Left lung (tissue), 10 donors: ENCODE data around the gene DTD1. TPM values are rescaled to one million over a fixed set of nuclear protein-coding genes. Genes with fewer than 3 reads are reported as not detected.

Source experiments
- ATAC-seq: fragments of 200-7000 bp; cut with Tn5 transposase; one replicate; pipeline ENCODE4 v1.9.1; 2020; ENCODE audit warnings: moderate library complexity
- DNase-seq, 4 donors: peaks; one replicate each; pipeline ENCODE4 v3.0.0-alpha.2; 2013 to 2020
- H3K27ac ChIP-seq, 2 donors: fragments of 200-600 bp; sonication (generic) in 1 of 2; one replicate each; pipeline versions ENCODE4 v1.5.0 to v1.8.0; 2020 to 2021
- H3K27me3 ChIP-seq, 2 donors: fragments of 200-600 bp; sonication (generic) in 1 of 2; one replicate each; pipeline versions ENCODE4 v1.5.0 to v1.8.0; 2020 to 2021
- H3K36me3 ChIP-seq, 2 donors: fragments of 200-600 bp; sonication (generic) in 1 of 2; one replicate each; pipeline versions ENCODE4 v1.5.0 to v1.8.0; 2020 to 2021
- H3K4me1 ChIP-seq, 2 donors: fragments of 200-600 bp; one replicate each; pipeline ENCODE4 v1.8.0; 2021
- H3K4me3 ChIP-seq, 2 donors: fragments of 200-600 bp; sonication (generic) in 1 of 2; one replicate each; pipeline versions ENCODE4 v1.5.0 to v1.8.0; 2020 to 2021; ENCODE audit warnings: mild to moderate bottlenecking in 1 of 2
- H3K9me3 ChIP-seq, 2 donors: fragments of 200-600 bp; sonication (generic) in 1 of 2; one replicate each; pipeline versions ENCODE4 v1.5.0 to v1.8.0; 2020 to 2021
- CTCF ChIP-seq, 2 donors: fragments of 200-600 bp; sonication (generic) in 1 of 2; IDR thresholded peaks; one replicate each; pipeline versions ENCODE4 v1.5.0 to v1.8.0; 2021; ENCODE audit warnings: antibody characterized with exemption in 2 of 2
- intact Hi-C, 2 donors: fragments of 100-400 bp; cut with DNase I; formaldehyde crosslinking; loops; one replicate each; pipeline versions ENCODE4 v1.11.2 to v1.14.2; 2022
- polyA plus RNA-seq, 6 donors: library from polyadenylated mRNA; unstranded; fragments of 120-200 nt; gene quantifications; one replicate each; pipeline ENCODE4 v1.2.1, GENCODE V29; 2013; ENCODE audit not compliant: insufficient read length in 6 of 6
- total RNA-seq, 2 donors: library from RNA; stranded (reverse); fragmentation: NEBNext Ultra II Directional; extraction: Animal tissue kit (Norgen Biotek cat#: 25700); gene quantifications; one replicate each; pipeline ENCODE4 v1.2.1, GENCODE V29; 2021
- donor health status: DM: no; HTN: yes; CAD: no.
- donor health status: DM: no; HTN: no; CAD: no.

Gene DTD1
- total and polyA plus RNA-seq, 8 donors, result 14.8 to 27.5 (median 25.6) TPM

DNA sequence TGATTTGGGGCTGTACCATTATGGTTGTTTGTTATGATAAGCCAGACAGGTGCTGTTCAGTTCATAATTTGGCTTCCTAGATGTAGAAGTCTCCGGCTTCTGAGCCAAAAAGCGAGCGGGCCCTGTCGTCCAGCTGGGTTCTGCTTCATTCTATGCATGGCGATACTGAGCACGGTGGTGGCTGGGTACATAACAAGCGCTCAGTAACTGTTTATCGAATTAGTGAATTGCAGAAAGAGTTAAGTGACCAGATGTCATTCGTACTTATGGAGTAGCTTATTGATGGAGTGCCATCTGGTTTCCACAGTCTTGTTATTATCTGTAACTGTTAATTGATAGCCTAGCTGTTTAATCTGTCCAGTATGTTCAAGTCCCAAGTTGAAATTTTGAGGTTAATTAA is 85.0 kb downstream of the DTD1 start:
- no peaks in the 10 kb centered on the region for H3K4me1 ChIP-seq
- no peaks in the 10 kb centered on the region for H3K36me3 ChIP-seq
- no peak for TF ChIP-seq CTCF (IDR thresholded peaks at IDR 0.05)
- no peaks in the 10 kb centered on the region for H3K9me3 ChIP-seq
- H3K27me3 ChIP-seq, result no peaks in the 10 kb centered on the region
- no peak for ATAC-seq
- intact Hi-C loops, result no loop called here
- H3K4me3 ChIP-seq, result no peak overlapping the region
- H3K27ac ChIP-seq, result no peak overlapping the region
- DNase-seq, result no peak

DNA sequence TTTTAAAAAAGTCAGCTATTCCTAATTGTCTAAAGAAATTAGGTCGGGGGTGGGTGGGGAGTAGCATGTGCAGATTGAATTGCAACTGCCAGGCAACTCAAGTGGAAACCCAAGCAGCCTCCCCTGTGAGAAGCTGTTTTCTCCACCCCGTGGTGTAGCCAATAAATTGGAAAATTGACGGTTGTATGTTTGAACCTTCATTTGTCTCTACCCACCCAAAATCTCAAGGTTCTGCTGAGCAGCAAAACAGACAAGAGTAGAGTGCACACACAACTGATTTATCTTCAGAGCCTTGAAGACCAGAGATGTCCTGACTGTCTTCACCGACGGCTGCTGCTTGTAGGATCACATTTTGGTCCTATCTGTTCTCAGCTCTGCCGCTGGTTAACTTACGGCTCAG is 88.5 kb downstream of the DTD1 start:
- TF ChIP-seq CTCF (IDR thresholded peaks at IDR 0.05), result no peak
- H3K4me1 ChIP-seq, result no peaks in the 10 kb centered on the region
- no peaks in the 10 kb centered on the region for H3K36me3 ChIP-seq
- no peaks in the 10 kb centered on the region for H3K9me3 ChIP-seq
- ATAC-seq (no peak), DNase-seq (no peak)
- intact Hi-C loops, result no loop called here
- H3K27me3 ChIP-seq, result no peaks in the 10 kb centered on the region
- no peak overlapping the region for H3K4me3 ChIP-seq
- no peak overlapping the region for H3K27ac ChIP-seq

GRCh38 chr20:18677126-18677525 is 89.3 kb downstream of the DTD1 start:
- no peaks in the 10 kb centered on the region for H3K9me3 ChIP-seq
- H3K27ac ChIP-seq, result no peak overlapping the region
- no peaks in the 10 kb centered on the region for H3K4me1 ChIP-seq
- H3K36me3 ChIP-seq, result no peaks in the 10 kb centered on the region
- H3K4me3 ChIP-seq, result no peak overlapping the region
- ATAC-seq (no peak), DNase-seq (no peak)
- no peak for TF ChIP-seq CTCF (IDR thresholded peaks at IDR 0.05)
- H3K27me3 ChIP-seq, result no peaks in the 10 kb centered on the region
- intact Hi-C loops, result no loop called here

GRCh38 chr20:18678549-18679419 is 90.9 kb downstream of the DTD1 start:
- DNase-seq (peak in 1 of 4 donors; percentile 21), ATAC-seq (no peak)
- H3K4me3 ChIP-seq, result no peak overlapping the region
- TF ChIP-seq CTCF (IDR thresholded peaks at IDR 0.05), result no peak
- H3K27me3 ChIP-seq, result no peaks in the 10 kb centered on the region
- intact Hi-C loops, result no loop called here
- H3K4me1 ChIP-seq, result no peaks in the 10 kb centered on the region
- no peaks in the 10 kb centered on the region for H3K9me3 ChIP-seq
- H3K27ac ChIP-seq, result peak overlapping the region in 1 of 2 donors; percentile 10
- no peaks in the 10 kb centered on the region for H3K36me3 ChIP-seq

DNA sequence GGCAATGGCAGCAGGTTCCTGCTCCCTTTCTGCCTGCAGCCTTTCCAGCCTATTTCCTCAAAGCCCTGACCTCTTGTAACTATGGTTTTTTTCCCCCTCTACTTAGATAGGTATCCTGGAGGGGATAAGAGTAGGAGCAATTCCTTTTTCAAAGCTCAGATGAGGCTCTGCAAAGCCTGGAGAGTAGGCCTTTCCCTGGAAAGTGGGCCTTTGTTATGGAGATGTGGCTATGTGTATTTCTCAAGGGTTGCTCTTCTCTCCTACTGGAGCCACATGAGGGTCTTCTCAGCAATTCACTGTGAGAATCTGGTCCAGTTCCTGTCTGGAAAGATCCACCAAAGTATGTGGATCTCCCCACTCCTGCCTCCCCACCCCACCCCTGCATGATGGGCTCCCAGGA is 96.0 kb downstream of the DTD1 start:
- Histone ChIP-seq H3K9me3 (no peaks in the 10 kb centered on the region), H3K27me3 (no peaks in the 10 kb centered on the region), H3K27ac (no peak overlapping the region), H3K4me1 (no peaks in the 10 kb centered on the region), H3K36me3 (no peaks in the 10 kb centered on the region), H3K4me3 (no peak overlapping the region)
- intact Hi-C loops, result no loop called here
- ATAC-seq (no peak), DNase-seq (no peak)
- TF ChIP-seq CTCF (IDR thresholded peaks at IDR 0.05), result no peak
